SIG-M5 (cell line): ENCODE data around the gene CD84.
"Not testable (repeated sequence)": the region's sequence is repeated elsewhere in the genome, so short reads cannot be mapped to it uniquely, and the experiment has no call there.

ENCODE experiments used
- DNase-seq: peaks from one replicate; lab custom pipeline; 2025; lab: John Stamatoyannopoulos, UW

Gene CD84

DNA sequence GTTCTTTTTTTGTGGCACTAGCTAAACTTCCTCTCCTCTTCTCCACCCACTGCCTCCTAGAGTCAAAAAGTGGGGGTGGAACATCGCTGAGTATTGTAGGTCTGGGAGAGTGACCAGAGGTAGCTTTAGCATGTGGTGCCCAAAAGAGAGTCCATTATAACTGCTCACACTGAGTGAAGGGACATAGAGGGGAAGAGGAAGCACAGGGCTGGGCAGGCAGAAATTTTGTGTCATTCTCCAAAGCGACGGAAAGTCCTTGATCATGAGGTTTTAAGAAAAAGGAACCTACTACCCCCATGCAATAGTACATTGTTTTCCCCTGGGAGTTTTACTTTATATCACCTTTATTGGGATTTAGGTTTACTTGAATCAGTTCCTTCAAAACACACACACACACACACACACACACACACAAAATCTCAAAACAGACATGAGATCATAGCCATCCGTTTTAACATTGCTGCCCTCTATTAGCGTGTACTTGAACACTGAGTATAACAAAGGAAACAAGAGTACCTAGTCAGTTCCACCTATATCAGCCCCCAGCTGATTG is 4.1 kb downstream of the CD84 start:
- no peak for DNase-seq

- DNase-seq, result no peak
Observed at GRCh38 chr1:160570840-160571239, 8.5 kb downstream of the CD84 start.

GRCh38 chr1:160569806-160570205 is 9.5 kb downstream of the CD84 start:
- no peak for DNase-seq

DNA sequence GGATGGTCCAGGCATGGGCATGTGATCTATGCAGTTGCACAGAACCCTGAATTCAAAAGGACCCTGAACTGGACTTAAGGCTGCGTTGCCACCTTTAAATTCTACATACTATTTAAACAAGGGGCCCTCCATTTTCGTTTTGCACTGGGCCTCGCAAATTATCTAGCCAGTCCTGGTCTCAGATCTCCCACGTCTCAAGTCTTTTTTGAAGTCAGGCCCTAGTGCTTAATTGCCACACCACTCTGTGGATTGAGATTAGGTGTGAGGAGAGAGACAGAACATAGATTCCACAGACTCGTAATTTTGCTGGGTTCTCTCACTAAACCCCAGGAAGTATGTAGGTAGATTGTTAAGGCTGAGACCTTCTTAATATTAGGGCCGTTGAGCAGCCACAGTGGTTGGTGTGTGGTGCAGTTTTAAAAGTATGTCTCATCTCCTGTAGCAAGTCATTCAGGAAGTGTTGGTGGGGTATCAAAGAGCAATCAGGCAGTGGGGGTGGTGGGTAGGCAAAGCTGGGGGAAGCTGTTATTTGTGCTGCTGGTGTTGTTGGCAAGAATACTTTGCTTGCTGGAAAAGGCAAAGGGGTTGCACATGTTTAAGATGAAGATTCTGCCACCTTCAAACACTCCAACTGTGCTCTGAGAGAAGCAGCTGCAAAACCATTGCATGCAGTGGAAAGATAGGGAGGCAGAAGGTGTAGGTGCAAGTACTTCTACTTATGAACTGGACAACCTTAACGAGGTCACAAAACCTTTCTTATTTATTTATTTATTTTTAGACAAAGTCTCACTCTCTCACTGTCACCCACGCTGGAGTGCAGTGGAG is 11.2 kb downstream of the CD84 start:
- DNase-seq, result no peak

DNA sequence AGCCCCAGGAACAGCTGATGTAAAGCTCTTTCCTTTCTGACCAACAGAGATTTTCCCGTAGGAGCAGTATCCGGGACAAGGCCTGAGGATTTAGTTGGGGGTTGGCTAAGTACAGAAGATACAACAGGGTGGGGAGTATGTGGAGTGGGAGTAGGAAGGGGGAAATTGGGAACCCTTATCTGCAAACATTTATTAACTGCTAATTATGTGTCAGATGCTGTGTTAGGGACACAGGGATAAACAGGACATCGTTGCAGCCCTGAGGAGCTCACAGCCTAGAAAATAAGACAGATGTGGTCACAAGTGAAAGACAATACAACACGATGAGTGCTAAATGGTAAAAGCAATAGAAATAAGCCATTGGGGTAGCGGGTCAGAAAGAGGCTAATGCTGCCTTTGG is 12.0 kb downstream of the CD84 start:
- no peak for DNase-seq

DNA sequence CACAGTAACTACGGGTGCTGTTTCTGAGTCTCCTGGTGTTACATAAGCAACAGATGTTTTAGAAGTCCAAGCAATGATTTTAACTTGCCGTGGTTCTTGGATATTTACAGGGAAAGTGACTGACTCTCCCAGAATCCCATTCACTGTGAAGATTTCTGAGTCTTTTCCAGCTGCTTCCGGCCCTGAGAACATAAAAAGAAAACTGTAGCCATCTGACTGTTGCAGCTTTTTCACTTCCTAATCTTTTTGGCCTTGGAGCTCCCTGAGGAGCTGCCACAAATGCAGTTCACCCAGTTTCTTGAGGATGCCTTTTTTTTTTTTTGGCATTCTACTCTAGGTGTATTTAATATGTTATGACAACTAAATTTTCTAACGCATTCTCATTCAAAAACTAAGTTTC is 13.7 kb downstream of the CD84 start:
- DNase-seq, result no peak

- not testable (repeated sequence) for DNase-seq
Observed at GRCh38 chr1:160563230-160563629, 16.1 kb downstream of the CD84 start.

DNA sequence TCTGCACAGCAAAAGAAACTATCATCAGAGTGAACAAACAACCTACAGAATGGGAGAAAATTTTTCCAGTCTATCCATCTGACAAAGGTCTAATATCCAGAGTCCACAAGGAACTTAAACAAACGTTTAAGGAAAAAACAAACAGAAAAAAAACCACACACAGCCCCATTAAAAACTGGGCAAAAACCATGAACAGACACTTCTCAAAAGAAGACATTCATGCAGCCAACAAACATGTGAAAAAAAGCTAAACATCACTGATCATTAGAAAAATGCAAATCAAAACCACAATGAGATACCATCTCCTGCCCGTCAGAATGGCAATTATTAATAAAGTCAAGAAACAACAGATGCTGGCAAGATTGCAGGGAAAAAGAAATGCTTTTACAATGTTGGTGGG is 16.6 kb downstream of the CD84 start:
- DNase-seq, result not testable (repeated sequence)

DNA sequence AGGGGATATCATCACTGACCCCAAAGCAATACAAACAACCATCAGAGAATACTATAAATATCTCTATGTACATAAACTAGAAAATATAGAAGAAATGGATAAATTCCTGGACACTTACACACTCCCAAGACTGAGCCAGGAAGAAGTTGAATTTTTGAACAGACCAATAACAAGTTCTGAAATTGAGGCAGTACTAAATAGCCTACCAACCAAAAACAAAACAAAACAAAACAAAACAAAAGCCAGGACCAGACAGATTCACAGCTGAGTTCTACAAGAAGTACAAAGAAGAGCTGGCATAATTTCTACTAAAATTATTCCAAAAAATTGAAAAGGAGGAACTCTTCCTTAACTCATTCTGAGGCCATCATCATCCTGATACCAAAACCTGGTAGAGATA is 18.5 kb downstream of the CD84 start:
- DNase-seq, result no peak

- DNase-seq, result no peak
Observed at GRCh38 chr1:160560045-160560705, 19.1 kb downstream of the CD84 start.

GRCh38 chr1:160559437-160559836 is 19.9 kb downstream of the CD84 start:
- not testable (repeated sequence) for DNase-seq

DNA sequence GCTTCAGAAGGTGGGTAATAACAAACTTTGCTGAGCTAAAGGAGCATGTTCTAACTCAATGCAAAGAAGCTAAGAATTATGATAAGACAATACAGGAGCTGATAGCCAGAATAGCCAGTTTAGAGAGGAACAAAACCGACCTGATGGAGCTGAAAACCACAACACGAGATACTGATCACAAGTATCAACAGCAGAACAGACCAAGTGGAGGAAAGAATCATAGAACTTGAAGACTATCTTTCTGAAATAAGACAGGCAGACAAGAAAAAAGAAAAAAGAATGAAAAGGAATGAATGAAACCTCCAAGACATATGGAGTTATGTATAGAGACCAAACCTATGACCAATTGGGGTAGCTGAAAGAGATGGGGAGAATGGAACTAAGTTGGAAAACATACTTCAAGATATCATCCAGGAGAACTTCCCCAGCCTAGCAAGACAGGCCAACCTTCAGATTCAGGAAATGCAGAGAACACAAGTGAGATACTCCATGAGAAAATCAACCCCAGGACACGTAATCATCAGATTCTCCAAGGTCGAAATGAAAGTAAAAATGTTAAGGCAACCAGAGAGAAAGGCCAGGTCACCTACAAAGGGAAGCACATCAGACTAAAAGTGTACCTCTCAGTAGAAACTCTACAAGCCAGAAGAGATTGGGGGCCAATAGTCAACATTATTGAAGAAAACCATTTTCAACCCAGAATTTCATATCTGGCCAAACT is 20.5 kb downstream of the CD84 start:
- DNase-seq, result no peak

GRCh38 chr1:160553778-160554177 is 25.5 kb downstream of the CD84 start:
- DNase-seq, result no peak

DNA sequence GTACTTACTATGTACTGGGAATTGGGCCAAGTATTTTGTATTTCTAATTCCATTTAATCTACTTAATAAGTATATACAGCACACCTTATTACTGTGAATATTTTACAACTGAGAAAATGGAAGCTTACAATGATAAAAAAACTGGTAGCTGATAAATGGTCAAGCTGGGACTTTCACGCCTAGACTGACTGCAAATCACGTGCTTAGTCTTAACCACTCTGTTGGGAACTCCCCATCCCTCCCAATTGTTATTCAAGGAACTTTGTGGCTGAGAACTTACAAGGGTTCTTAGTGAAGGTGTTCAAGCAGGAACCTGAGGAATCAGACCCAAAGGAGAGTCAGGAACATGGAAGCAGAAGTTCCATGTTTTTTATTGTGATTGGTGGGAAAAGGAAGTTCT is 26.9 kb downstream of the CD84 start:
- no peak for DNase-seq

- DNase-seq, result no peak
Observed at GRCh38 chr1:160550572-160551034, 28.7 kb downstream of the CD84 start.

- DNase-seq, result no peak
Observed at GRCh38 chr1:160549665-160550006, 29.7 kb downstream of the CD84 start.

- no peak for DNase-seq
Observed at GRCh38 chr1:160548960-160549664, 30.2 kb downstream of the CD84 start.

DNA sequence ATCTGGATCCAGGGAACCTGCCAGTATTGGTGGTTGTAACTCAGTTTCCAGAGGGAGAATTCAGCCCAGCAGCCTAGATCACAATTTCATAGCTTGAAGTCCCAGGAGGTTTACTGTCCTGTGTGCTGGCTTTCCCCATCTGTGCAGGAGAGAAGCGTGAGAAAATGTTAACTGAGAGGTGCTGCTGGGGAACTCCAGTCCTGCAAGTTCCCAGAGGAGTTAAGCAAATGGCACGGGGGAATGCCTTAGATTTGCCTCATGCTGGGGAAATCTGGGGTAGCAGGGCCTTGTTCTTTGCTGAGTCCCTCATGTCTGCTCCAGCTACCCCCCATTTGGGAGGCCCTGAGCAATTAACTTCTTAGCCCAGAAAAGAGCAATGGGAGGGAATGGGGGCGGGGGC is 31.1 kb downstream of the CD84 start:
- DNase-seq, result no peak

- DNase-seq, result no peak
Observed at GRCh38 chr1:160547422-160547821, 31.9 kb downstream of the CD84 start.

DNA sequence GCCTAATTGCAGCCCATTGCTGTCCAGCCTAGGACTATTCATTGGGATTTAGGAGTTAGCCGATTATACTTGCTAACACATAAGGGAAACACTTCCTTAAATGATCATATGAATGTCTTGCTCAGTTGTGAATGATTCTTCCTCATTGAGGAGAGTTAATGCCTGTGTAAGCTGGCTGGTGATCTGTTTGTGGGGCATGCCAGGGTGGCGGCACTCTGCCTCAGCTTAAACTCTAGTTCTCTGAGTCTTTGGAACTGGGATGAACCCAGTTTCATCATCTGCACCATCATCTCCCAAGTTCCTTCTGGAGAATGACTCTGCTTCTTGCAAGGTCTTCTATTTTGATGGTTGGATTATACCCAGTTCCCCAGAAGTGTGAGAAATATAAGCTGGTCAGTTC is 32.4 kb downstream of the CD84 start:
- DNase-seq, result no peak

- no peak for DNase-seq
Observed at GRCh38 chr1:160544647-160545046, 34.6 kb downstream of the CD84 start.
